Omental fat pad (tissue), 4 donors: ENCODE data around the gene SPECC1L. TPM values are rescaled to one million over a fixed set of nuclear protein-coding genes. Genes with fewer than 3 reads are reported as not detected.

ENCODE experiments used
- ATAC-seq: fragments of 150-250 bp; one replicate; pipeline ENCODE4 v1.9.1; 2016; ENCODE audit warnings: mild to moderate bottlenecking, moderate library complexity; ENCODE audit not compliant: low FRiP score
- DNase-seq: peaks from one replicate; pipeline ENCODE4 v3.0.0-alpha.2; 2019; ENCODE audit warnings: low spot score
- CTCF ChIP-seq, 3 donors: fragments of 450-650 bp; IDR thresholded peaks; one replicate each; pipeline ENCODE4 v1.5.1; 2016 to 2017; ENCODE audit warnings: antibody characterized with exemption in 3 of 3, mild to moderate bottlenecking in 3 of 3, moderate library complexity in 2 of 3
- total RNA-seq, 4 donors: library from RNA; depleted of rRNA; stranded (reverse); fragments of >200 nt; gene quantifications; one replicate each; pipeline ENCODE4 v1.1.0, GENCODE V29; 2016

Gene SPECC1L
- total RNA-seq, 4 donors from 2014 or later = 31.3 to 44.9 (median 35.6) TPM

DNA sequence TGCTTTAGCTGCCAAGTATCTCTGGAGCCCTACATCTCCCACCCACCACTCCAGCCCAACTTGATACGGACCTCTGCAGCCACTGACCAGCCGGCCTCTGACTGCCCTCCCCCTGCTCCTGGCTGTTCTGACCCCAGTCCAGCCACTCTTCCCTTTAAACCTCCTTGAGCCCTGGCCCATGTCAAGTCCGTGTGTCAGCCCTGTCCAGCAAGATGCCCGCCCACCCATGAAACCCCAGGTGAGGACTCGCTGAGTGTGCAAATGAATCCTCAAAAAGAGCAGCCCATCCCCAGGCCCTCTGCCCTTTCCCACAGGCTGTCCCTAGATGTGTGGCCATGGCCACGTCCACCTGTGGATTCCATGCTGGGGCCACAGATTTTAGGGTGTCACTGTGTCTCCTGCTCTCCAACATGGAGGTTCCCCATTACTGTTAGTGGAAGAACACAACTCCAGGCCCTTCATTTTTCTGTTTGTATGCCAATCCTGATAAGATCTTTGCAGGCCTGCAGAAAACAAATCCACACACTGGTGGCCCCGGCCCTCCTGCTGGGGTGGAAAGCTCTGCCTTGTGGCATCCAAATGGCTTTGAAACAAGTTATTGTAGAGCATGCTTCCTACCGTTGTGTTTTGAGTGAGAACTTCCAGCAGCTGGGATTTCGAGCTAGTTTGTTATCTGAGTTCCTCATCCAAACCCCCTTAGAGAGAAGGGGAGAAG is 134.1 kb downstream of the SPECC1L start:
- no peak for TF ChIP-seq CTCF (IDR thresholded peaks at IDR 0.05)
- ATAC-seq = no peak
- no peak for DNase-seq

DNA sequence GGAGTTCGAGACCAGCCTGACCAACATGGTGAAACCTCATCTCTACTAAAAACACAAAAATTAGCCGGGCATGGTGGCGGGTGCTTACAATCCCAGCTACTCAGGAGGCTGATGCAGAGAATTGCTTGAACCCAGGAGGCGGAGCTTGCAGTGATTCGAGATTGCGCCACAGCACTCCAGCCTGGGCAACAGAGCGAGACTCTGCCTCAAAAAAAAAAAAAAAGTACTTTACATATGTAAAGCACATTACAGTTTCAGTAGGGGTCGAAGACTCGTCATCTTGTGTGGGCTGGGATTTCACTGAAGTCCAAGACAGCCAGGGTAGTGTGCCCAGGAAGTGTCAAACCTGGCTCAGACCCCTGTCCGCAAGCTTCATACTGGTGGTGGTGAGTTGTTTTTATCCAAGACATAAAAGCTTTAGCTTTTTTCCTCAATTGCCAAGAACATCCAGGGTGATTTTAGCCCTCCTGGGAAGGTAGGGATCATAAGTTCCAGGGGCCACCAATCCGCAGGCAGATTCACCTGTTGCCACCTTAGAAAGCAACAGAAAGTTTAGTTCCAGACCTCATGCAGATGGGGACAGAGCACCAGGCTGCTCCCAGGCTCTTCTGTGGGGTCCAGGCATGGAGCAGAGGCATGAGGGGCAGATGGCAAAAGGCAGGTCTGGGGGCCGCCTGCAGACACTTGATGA is 135.1 kb downstream of the SPECC1L start:
- DNase-seq (no peak), ATAC-seq (no peak)
- TF ChIP-seq CTCF (IDR thresholded peaks at IDR 0.05) = no peak

GRCh38 chr22:24406322-24407277 is 136.0 kb downstream of the SPECC1L start:
- no peak for TF ChIP-seq CTCF (IDR thresholded peaks at IDR 0.05)
- ATAC-seq (no peak), DNase-seq (no peak)

DNA sequence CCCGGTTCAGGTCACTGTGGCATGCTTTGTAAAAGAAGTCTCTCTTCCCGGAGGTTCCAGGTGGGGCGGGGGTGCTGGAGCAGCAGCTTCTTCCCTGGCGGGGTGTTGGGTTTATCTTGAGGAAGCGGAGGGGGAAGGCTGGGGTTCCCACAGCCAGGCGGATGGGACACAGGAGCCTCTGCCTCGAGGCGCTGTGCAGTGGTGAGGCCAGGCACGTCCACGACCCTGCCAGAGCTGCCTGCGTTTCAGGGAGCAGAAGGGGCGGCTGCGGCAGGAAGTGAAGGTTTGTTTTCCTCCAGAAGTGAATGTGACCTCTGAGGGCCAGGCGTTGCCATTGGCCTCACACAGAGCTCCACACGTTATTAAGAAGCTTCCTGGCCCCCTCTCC is 136.6 kb downstream of the SPECC1L start:
- no peak for ATAC-seq
- DNase-seq = no peak

DNA sequence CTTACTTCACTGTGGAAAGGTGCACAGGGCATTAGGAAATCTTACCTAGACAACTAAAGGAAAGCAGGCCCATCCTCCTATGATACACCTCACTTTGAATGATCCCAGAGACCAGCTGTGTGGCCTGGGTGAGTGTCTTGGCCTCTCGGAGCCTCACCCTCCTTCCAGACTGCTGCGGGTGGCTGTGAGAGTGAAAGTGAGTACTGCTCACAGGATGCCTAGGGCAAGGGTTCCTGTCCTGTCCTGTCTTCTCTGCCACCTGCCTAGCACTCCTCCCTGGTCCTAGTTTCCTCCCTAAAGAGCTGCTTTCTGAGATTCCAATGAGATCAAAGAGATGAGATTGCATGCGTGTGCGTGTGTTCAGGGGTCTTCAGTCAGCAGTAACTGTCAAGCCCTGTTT is 137.3 kb downstream of the SPECC1L start:
- no peak for ATAC-seq
- TF ChIP-seq CTCF (IDR thresholded peaks at IDR 0.05) = no peak
- DNase-seq = no peak

More for the DNA sequence above, 136.6 kb downstream of the SPECC1L start:
- TF ChIP-seq CTCF (IDR thresholded peaks at IDR 0.05) = no peak

- DNase-seq = no peak
- ATAC-seq = no peak
- TF ChIP-seq CTCF (IDR thresholded peaks at IDR 0.05) = no peak
Observed at GRCh38 chr22:24408630-24409029, 138.0 kb downstream of the SPECC1L start.
